ENCODE data around the gene ASAP2. TPM values are rescaled to one million over a fixed set of nuclear protein-coding genes. Genes with fewer than 3 reads are reported as not detected.

The ASAP2 gene
- polyA plus RNA-seq, 3 donors, result 0.08 to 1.1 (median 0.20) TPM

- no peak overlapping the region for H3K4me2 ChIP-seq (replicated peaks; ENCODE audit: extremely low read depth, low read length, poor library complexity, severe bottlenecking)
- H3K4me3 ChIP-seq (replicated peaks in 1 of 3; ENCODE audit: low read depth in 2 of 3, low read length in 3 of 3), result no peak overlapping the region
- no peaks in the 10 kb centered on the region for H4K20me1 ChIP-seq (ENCODE audit: insufficient read depth, low read length)
- no peak overlapping the region for H2AFZ ChIP-seq (ENCODE audit: insufficient read depth, low read depth, low read length, poor library complexity, severe bottlenecking)
- intact Hi-C loops (cut with micrococcal nuclease), result no loop called here
- no peak for TF ChIP-seq CTCF (IDR thresholded peaks at IDR 0.05)
- H3K4me3 Mint-ChIP-seq, result no peak overlapping the region
- no peaks in the 10 kb centered on the region for H3K9me3 Mint-ChIP-seq
- H3K9me3 ChIP-seq (replicated peaks in 1 of 2; ENCODE audit: control insufficient read depth in 1 of 2, insufficient read depth in 1 of 2, low read length in 2 of 2), result no peaks in the 10 kb centered on the region
- H3K9ac ChIP-seq (ENCODE audit: insufficient read depth, low read length, poor library complexity, severe bottlenecking), result no peak overlapping the region
- WGBS (ENCODE audit: insufficient coverage), result 95% methylated on average over 6 of the region's 7 CpGs
- H3K36me3 ChIP-seq (replicated peaks in 1 of 2; ENCODE audit: control insufficient read depth in 1 of 2, insufficient read depth in 2 of 2, low read length in 2 of 2), result no peaks in the 10 kb centered on the region
- H3K36me3 Mint-ChIP-seq, result no peaks in the 10 kb centered on the region
- no peak overlapping the region for H3K27ac Mint-ChIP-seq
- no peaks in the 10 kb centered on the region for H3K27me3 ChIP-seq (ENCODE audit: control insufficient read depth in 2 of 2, insufficient read depth in 2 of 2, low read length in 2 of 2)
- no peak overlapping the region for H3K27ac ChIP-seq (ENCODE audit: low read depth in 1 of 2, low read length in 2 of 2)
- H3K4me1 ChIP-seq (ENCODE audit: control insufficient read depth in 1 of 2, insufficient read depth in 2 of 2, low read length in 2 of 2), result no peaks in the 10 kb centered on the region
- H3K4me1 Mint-ChIP-seq, result no peaks in the 10 kb centered on the region
- no peaks in the 10 kb centered on the region for H3K79me2 ChIP-seq (ENCODE audit: insufficient read depth, low read length)
- no peak for DNase-seq
- H3K27me3 Mint-ChIP-seq (ENCODE audit: low read depth in 3 of 3), result no peaks in the 10 kb centered on the region
These were observed 91.2 kb downstream of the ASAP2 start for GRCh38 chr2:9297807-9298206.

DNA sequence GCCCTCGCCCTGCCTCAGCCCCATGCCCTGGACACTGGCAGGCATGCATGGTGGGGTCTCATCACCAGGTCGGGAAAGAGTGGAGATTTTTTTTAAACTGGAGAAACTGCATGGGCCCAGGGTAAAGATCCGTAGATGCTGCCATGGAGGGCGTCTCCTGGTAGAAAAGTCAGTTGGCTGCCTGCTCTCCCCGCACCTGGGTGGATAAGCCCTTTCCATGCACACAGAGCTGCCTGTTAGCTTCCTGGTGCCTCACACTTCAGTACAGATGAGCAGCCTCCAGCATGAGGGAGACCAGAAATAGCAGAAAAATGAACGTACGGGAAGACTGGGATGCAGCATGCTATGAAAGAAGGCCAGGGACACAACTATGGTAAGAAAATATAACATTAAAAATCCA is 92.0 kb downstream of the ASAP2 start:
- Histone ChIP-seq H3K27ac (ENCODE audit: low read depth in 1 of 2, low read length in 2 of 2) (no peak overlapping the region), H3K9ac (ENCODE audit: insufficient read depth, low read length, poor library complexity, severe bottlenecking) (no peak overlapping the region), H3K4me1 (ENCODE audit: control insufficient read depth in 1 of 2, insufficient read depth in 2 of 2, low read length in 2 of 2) (no peaks in the 10 kb centered on the region), H3K79me2 (ENCODE audit: insufficient read depth, low read length) (no peaks in the 10 kb centered on the region), H3K36me3 (replicated peaks in 1 of 2; ENCODE audit: control insufficient read depth in 1 of 2, insufficient read depth in 2 of 2, low read length in 2 of 2) (no peaks in the 10 kb centered on the region), H3K27me3 (ENCODE audit: control insufficient read depth in 2 of 2, insufficient read depth in 2 of 2, low read length in 2 of 2) (no peaks in the 10 kb centered on the region), H3K4me2 (replicated peaks; ENCODE audit: extremely low read depth, low read length, poor library complexity, severe bottlenecking) (no peak overlapping the region), H2AFZ (ENCODE audit: insufficient read depth, low read depth, low read length, poor library complexity, severe bottlenecking) (no peak overlapping the region), H3K9me3 (replicated peaks in 1 of 2; ENCODE audit: control insufficient read depth in 1 of 2, insufficient read depth in 1 of 2, low read length in 2 of 2) (no peaks in the 10 kb centered on the region), H3K4me3 (replicated peaks in 1 of 3; ENCODE audit: low read depth in 2 of 3, low read length in 3 of 3) (no peak overlapping the region), H4K20me1 (ENCODE audit: insufficient read depth, low read length) (no peaks in the 10 kb centered on the region)
- Mint-ChIP-seq H3K27me3 (ENCODE audit: low read depth in 3 of 3) (peaks cover 0 to 2% (median 0%) of the 10 kb centered on the region in 3 donors), H3K36me3 (no peaks in the 10 kb centered on the region), H3K9me3 (no peaks in the 10 kb centered on the region), H3K4me3 (no peak overlapping the region), H3K27ac (no peak overlapping the region), H3K4me1 (no peaks in the 10 kb centered on the region)
- no peak for DNase-seq
- intact Hi-C loops (cut with micrococcal nuclease), result no loop called here
- no peak for TF ChIP-seq CTCF (IDR thresholded peaks at IDR 0.05)
- WGBS (ENCODE audit: insufficient coverage), result 91% methylated on average over 4 of the region's 7 CpGs

All from CD14-positive monocyte (primary cell).